OCI-LY1 (cell line): ENCODE data around the gene CCDC190.
A peak's percentile ranks its signal among the peaks of the same experiment; 100 is the strongest.

ENCODE experiments used
- H2AFZ ChIP-seq: fragments of 200-600 bp; sonication (generic), shearing (Covaris generic); 2 replicates; pipeline ENCODE4 v1.6.0; 2014; ENCODE audit warnings: antibody characterized with exemption, mild to moderate bottlenecking, low read length
- H3F3A ChIP-seq: fragments of 200-600 bp; sonication (generic), shearing (Covaris generic); 2 replicates; pipeline ENCODE4 v1.6.0; 2014; ENCODE audit warnings: mild to moderate bottlenecking, antibody characterized with exemption, low read length, moderate library complexity; ENCODE audit not compliant: insufficient read depth
- H3K27ac ChIP-seq: fragments of 200-600 bp; sonication (generic); 2 replicates; pipeline ENCODE4 v1.5.1; 2014; ENCODE audit warnings: low read length, mixed run types, mild to moderate bottlenecking, low read depth; ENCODE audit not compliant: poor library complexity, severe bottlenecking
- H3K27me3 ChIP-seq: fragments of 200-600 bp; sonication (generic); 2 replicates; pipeline ENCODE4 v1.6.0; 2014; ENCODE audit warnings: antibody characterized with exemption, mild to moderate bottlenecking, low read length, moderate library complexity; ENCODE audit not compliant: insufficient read depth
- H3K36me3 ChIP-seq: fragments of 200-600 bp; sonication (generic); 2 replicates; pipeline ENCODE4 v1.6.1; 2014; ENCODE audit warnings: mild to moderate bottlenecking, antibody characterized with exemption, low read length, moderate library complexity, mixed read lengths; ENCODE audit not compliant: insufficient read depth
- H3K4me1 ChIP-seq: fragments of 200-600 bp; sonication (generic); 2 replicates; pipeline ENCODE4 v1.5.1; 2014; ENCODE audit warnings: mild to moderate bottlenecking, low read length, moderate library complexity; ENCODE audit not compliant: insufficient read depth, severe bottlenecking
- H3K4me2 ChIP-seq: fragments of 200-600 bp; sonication (generic), shearing (Covaris generic); 2 replicates; pipeline ENCODE4 v1.6.1; 2014; ENCODE audit warnings: low read length
- H3K4me3 ChIP-seq: fragments of 200-600 bp; sonication (generic); 2 replicates; pipeline ENCODE4 v1.5.1; 2014; ENCODE audit warnings: low read length, low read depth, mild to moderate bottlenecking, mixed read lengths; ENCODE audit not compliant: poor library complexity, severe bottlenecking
- H3K79me2 ChIP-seq: fragments of 200-600 bp; shearing (Covaris generic); 2 replicates; pipeline ENCODE4 v1.6.1; 2016; ENCODE audit warnings: mixed run types, low read length, mixed read lengths; ENCODE audit not compliant: insufficient read depth
- H3K9ac ChIP-seq: fragments of 200-600 bp; sonication (generic), shearing (Covaris generic); 2 replicates; pipeline ENCODE4 v1.6.1; 2014; ENCODE audit warnings: mild to moderate bottlenecking, low read length, mixed read lengths
- H3K9me2 ChIP-seq: fragments of 200-600 bp; sonication (generic), shearing (Covaris generic); 2 replicates; pipeline ENCODE4 v1.6.1; 2014; ENCODE audit warnings: low read depth, mild to moderate bottlenecking, low read length, mixed read lengths
- H3K9me3 ChIP-seq: fragments of 200-600 bp; shearing (Covaris generic); 2 replicates; pipeline ENCODE4 v1.6.1; 2014; ENCODE audit warnings: low read length, mixed read lengths
- H4K20me1 ChIP-seq: fragments of 200-600 bp; sonication (generic), shearing (Covaris generic); 2 replicates; pipeline ENCODE4 v1.6.0; 2016; ENCODE audit warnings: mild to moderate bottlenecking, low read length; ENCODE audit not compliant: insufficient read depth
- EZH2 ChIP-seq: fragments of 200-600 bp; sonication (generic), shearing (Covaris generic); IDR thresholded peaks from 2 replicates; pipeline ENCODE4 v1.8.0; 2017; ENCODE audit warnings: borderline replicate concordance, mixed run types, mild to moderate bottlenecking, antibody characterized with exemption, low read length, moderate library complexity, mixed read lengths
- TF ChIP-seq, protein P1 (sequence below): fragments of 200-600 bp; sonication (generic), shearing (Covaris generic); IDR thresholded peaks from 2 replicates; pipeline ENCODE4 v1.5.1; 2017; ENCODE audit warnings: mild to moderate bottlenecking, antibody characterized with exemption, low read length, moderate library complexity, mixed read lengths

Gene CCDC190

GRCh38 chr1:162849711-162850110, 11.3 kb downstream of the CCDC190 start:
- Histone ChIP-seq H3K9ac (no peak overlapping the region), H3F3A (no peaks in the 10 kb centered on the region), H3K27ac (no peak overlapping the region), H3K27me3 (no peaks in the 10 kb centered on the region), H3K9me3 (no peaks in the 10 kb centered on the region), H3K9me2 (no peaks in the 10 kb centered on the region), H4K20me1 (no peaks in the 10 kb centered on the region), H3K4me2 (no peak overlapping the region), H3K36me3 (no peaks in the 10 kb centered on the region), H2AFZ (no peak overlapping the region), H3K4me3 (no peak overlapping the region), H3K4me1 (no peaks in the 10 kb centered on the region), H3K79me2 (no peaks in the 10 kb centered on the region)
- no peak for TF ChIP-seq EZH2
- TF ChIP-seq, protein P1, sequence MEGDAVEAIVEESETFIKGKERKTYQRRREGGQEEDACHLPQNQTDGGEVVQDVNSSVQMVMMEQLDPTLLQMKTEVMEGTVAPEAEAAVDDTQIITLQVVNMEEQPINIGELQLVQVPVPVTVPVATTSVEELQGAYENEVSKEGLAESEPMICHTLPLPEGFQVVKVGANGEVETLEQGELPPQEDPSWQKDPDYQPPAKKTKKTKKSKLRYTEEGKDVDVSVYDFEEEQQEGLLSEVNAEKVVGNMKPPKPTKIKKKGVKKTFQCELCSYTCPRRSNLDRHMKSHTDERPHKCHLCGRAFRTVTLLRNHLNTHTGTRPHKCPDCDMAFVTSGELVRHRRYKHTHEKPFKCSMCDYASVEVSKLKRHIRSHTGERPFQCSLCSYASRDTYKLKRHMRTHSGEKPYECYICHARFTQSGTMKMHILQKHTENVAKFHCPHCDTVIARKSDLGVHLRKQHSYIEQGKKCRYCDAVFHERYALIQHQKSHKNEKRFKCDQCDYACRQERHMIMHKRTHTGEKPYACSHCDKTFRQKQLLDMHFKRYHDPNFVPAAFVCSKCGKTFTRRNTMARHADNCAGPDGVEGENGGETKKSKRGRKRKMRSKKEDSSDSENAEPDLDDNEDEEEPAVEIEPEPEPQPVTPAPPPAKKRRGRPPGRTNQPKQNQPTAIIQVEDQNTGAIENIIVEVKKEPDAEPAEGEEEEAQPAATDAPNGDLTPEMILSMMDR: no peak

GRCh38 chr1:162847839-162848453, 13.0 kb downstream of the CCDC190 start:
- Histone ChIP-seq H3K27ac (no peak overlapping the region), H3K9ac (no peak overlapping the region), H2AFZ (no peak overlapping the region), H4K20me1 (no peaks in the 10 kb centered on the region), H3K4me1 (no peaks in the 10 kb centered on the region), H3F3A (no peaks in the 10 kb centered on the region), H3K79me2 (no peaks in the 10 kb centered on the region), H3K4me2 (no peak overlapping the region), H3K9me3 (no peaks in the 10 kb centered on the region), H3K27me3 (no peaks in the 10 kb centered on the region), H3K9me2 (no peaks in the 10 kb centered on the region), H3K4me3 (no peak overlapping the region), H3K36me3 (no peaks in the 10 kb centered on the region)
- no peak for TF ChIP-seq EZH2
- TF ChIP-seq, protein P1: peak; percentile 89

DNA sequence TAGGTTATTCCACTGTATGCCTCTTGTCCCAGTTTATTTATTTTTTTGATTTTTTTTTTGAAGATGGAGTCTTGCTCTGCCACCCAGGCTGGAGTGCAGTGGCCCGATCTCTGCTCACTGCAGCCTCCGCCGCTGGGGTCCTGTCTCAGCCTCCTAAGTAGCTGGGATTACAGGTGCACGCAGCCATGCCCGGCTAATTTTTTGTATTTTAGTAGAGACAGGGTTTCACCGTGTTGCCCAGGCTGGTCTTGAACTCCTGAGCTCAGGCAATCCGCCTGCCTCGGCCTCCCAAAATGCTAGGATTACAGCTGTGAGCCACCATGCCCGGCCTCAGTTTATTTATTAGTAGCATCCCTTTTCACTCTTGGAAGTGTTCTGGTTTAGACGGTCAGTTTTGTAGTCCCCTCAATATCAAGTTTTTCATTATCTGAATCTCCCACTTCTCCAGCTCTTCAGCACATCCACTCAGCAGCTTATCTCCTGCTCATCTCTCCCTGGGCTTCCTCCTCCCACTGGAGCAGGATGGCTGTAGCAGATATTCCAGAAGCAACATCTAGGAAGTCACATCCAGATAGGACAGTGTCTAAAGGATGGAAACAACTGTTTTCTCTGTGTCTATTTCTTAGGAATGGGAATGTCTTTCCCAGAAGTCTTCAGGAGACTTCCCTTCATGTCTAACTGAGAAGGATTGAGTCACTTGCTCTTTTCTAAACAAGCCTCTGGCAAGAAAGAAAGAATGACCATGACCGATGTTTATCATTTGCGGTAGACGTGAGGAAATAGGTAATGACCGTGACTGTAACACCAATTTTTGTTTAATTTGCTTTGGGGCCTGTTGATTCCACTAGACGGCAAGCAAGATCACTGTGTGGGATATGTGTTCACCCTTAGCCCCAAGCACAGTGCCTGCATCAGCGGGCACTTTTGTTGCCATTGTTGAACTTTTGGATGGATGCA, 14.4 kb downstream of the CCDC190 start:
- TF ChIP-seq EZH2: no peak
- TF ChIP-seq, protein P1: no peak
- H4K20me1 ChIP-seq: no peaks in the 10 kb centered on the region
- no peak overlapping the region for H3K4me2 ChIP-seq
- no peaks in the 10 kb centered on the region for H3K27me3 ChIP-seq
- no peak overlapping the region for H3K9ac ChIP-seq
- no peaks in the 10 kb centered on the region for H3K36me3 ChIP-seq
- no peak overlapping the region for H2AFZ ChIP-seq
- H3F3A ChIP-seq: no peaks in the 10 kb centered on the region
- no peak overlapping the region for H3K4me3 ChIP-seq
- no peaks in the 10 kb centered on the region for H3K4me1 ChIP-seq
- H3K9me3 ChIP-seq: no peaks in the 10 kb centered on the region
- H3K27ac ChIP-seq: no peak overlapping the region
- no peaks in the 10 kb centered on the region for H3K9me2 ChIP-seq
- H3K79me2 ChIP-seq: no peaks in the 10 kb centered on the region
